GM18508 (cell line): ENCODE data around the gene CSTF2T.

Source experiments
- ATAC-seq: cut with Tn5 transposase; IDR thresholded peaks from one replicate; pipeline ENCODE4 v1.9.1; 2021; ENCODE audit warnings: moderate number of reproducible peaks; ENCODE audit not compliant: insufficient read depth, unreplicated experiment

The CSTF2T gene

DNA sequence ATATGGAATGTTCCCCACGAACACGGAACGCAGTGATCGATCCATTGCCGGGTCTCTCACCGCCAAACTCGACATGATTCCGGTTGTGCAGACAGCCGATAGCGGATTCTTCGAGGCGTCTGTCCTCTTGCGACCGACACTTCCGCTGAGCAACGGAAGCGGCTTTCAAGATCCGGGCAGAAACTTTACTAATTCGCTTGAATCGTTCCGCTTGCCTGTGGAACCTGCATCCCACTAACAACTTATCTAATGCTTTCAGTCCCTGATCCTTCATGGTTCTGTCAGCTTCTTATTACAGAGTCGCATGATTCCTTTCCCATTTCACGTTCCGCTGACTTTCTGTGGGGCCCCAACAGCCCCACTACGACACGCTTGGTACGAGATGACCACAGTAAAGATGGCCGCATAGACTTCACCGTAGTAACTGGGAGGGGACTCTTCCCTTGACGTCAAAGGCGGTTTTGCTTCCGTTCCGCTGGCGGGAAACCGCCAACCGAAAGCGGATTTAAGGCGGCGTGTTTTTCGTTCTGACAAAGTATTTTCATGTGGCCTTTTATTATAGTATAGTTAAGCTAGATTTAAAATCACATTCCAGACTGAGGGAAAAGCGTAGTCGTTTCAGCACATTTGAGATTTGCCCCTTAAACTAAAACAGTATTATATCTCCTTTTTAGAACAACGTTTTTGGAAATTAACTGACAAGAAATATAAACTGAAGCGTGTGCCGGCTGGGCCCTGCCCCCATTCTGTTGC, at the start of gene CSTF2T:
CSTF2T (minus strand) TSS at position 121 of the 753 bp plus-strand sequence; CDS start at position 75, 46 bp downstream.
- ATAC-seq = peak; percentile 90

DNA sequence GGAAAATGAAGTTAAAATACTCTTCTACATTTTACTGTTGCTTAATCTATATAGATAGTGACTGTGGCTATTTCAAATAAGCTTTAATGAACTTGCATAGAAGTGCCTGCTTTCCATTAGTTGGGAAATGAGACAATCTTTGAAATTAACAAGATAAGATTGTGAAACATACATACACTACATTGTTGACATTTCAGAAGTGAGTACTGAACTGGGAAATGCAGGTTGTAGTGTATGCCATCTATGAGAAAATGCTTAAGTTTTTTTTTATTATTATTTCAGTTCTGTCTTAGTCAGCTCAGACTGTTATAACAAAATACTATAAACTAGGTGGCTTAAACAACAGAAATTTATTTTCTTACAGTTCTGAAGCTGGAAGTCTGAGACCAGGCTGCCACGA, 49.6 kb upstream of the CSTF2T start:
- no peak for ATAC-seq

- no peak for ATAC-seq
These were observed 47.8 kb upstream of the CSTF2T start for GRCh38 chr10:51747216-51747615.

DNA sequence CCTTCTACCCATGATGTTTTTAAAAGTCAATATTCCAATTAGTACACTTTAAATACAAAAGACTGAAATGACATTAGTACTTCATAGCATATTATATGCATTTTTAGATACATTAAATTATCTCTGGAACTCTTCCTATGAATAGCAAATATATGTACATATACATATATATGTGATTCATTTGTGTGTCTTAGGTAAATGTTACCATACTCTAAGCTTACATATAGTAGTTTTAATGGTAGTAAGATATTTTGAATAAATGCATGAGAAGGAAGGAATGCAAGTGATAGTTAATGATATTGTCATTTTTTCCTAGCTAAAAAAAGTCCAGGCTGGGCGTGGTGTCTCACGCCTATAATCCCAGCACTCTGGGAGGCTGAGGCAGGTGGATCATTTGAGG, 46.0 kb upstream of the CSTF2T start:
- no peak for ATAC-seq

DNA sequence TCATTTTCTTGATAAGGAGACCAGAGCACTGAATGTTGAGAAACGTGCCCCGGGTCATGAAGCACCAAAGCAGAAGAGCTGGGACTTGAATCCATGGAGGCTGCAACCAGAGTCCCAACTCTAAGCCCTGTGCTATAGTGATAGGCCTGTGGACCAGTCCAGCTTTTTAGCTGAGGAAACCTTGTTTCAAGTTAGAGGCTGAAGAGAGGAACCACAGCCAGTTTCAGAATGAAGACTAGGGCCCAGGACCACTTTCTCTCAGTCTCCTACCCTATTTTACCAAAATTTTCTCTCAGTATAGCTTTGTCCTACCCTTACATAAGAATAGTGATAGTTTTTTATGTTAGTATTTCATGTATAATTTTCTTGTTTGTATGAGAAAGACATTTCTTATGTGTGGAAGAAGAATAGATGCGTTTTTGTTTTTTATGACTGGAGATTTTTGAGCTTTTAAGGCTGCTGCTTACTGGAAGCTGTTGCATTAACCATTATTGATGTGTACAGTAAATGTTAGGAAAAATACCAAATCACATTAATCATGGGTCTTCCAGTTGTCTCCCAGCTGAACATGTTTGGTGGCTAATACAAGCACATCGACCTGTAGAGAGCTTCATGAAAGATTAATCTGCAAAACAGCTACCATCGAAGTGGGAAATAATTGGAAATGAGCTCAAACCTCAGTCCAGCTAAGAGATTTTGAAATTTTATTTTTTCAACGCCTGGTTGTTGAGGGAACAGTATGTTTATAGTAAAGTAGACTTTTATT, 45.0 kb upstream of the CSTF2T start:
- no peak for ATAC-seq

- peak; percentile 89 for ATAC-seq
These were observed 43.8 kb upstream of the CSTF2T start for GRCh38 chr10:51743146-51743545.

GRCh38 chr10:51733057-51733456, 33.7 kb upstream of the CSTF2T start:
- ATAC-seq = no peak

GRCh38 chr10:51729822-51730555, 30.6 kb upstream of the CSTF2T start:
- no peak for ATAC-seq

- no peak for ATAC-seq
These were observed 24.6 kb upstream of the CSTF2T start for GRCh38 chr10:51724038-51724437.

GRCh38 chr10:51718804-51719291, 19.5 kb upstream of the CSTF2T start:
- no peak for ATAC-seq

DNA sequence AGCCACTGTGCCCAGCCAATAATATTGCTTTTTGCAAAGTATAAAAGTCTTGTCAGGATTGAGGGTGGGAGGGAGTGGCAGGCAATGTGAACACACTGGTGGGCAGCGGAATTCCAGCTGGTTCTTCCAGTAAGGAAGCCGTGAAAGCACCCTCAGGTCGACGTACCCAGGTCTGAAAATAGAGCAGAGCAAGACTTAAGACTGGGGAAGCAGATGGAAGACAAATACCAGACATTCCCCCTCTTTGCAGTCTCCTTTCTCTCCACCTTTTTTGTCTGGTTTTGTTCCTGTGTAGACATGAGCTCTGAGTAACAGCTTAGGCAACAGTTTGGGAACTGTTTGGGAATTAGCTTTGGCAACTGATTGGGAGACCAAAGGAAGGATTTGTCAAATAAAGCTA, 17.6 kb upstream of the CSTF2T start:
- ATAC-seq = no peak

DNA sequence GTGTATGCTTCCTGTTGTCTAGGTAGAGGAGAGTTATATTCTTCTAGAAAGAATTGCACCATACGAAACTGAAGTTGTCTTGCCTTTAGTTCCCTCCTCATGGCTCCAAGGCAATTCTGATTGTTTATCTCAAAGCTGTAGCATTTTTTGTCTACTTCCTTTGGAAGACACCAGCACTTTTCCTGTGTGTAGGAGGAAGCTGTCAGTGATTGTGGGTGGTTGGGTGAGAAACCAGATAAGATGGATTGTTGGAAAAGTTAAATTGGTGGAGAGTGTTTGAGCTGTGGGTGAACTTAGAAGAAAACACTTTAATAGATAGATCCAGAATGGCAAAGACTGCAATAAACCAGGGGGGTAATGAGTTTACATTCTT, 12.1 kb upstream of the CSTF2T start:
- no peak for ATAC-seq

DNA sequence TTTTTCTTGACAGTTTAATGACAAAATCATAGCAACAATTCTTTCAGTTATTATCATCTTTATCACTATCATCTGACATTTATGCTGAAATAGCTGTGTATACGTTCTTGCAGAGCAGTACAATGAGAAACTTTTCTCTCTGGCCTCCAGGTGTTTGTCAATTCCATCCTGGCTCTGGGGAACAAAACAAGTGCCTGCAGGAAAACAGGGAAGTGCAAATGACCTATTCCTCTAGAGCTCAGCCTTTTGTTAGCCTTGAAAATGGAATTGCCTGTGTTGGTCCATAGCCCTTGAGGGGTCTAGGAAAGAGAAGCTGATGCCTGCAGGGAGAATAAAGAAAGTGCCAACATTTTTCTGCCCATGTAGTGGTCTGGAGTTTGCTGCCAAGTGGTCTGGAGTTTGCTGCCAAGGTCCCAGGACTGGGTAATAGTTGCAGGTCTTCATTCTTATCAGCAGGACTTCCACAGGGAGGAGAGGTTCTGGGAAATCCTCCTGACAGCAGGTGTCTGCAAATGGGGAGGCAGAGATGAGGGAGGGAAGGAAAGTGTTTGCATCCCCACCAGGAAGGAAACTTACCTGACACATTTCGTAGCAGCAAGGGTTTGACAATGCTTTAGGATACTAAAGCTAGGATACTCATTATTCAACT, 10.1 kb upstream of the CSTF2T start:
- ATAC-seq = no peak

DNA sequence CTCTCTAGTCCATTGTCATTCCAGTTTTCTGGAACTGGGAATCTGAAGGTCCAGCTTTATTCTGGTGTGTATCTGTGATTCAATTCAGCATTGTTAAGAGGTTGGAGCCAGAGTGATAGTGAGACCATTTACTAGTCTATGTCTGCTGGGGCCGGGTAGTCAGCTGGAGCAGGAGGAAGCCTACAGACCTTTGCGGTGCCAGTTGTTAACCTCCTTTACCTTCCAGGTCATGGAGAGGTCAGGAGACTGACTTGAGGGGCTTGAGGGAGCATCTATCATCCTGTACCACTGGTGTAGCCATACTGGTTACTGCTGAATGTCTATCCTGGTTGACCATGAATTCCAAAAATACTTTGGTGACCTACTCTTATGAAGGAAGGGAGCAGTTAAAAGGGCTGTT, 9.2 kb upstream of the CSTF2T start:
- no peak for ATAC-seq

DNA sequence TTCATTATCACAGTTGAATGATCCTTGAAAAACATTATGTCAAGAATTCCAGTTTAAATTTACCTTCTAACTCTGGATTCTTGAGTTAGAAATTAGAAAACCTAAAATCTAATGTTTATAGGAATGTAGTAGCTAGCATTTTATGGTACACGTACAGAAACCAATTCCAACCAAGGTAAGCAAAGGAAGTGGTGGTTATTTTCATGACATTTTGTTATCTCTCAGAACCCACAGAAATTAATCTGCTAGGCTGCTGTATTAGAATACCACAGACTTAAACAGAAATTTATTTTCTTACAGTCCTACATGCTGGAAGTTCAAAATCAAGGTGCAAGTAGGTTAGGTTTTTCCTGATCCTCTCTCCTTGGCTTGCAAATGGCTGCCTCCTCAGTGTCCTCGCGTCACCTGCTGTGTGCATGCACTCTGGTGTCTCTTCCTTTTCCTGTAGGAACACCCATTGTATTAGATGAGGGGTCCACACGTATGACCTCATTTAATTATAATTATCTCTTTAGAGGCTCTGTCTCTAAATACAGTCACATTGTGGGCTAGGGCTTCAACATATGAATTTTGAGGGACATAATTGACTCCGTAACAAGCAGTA, 8.5 kb upstream of the CSTF2T start:
- no peak for ATAC-seq

- ATAC-seq = no peak
These were observed 8.0 kb upstream of the CSTF2T start for GRCh38 chr10:51707392-51707791.

- ATAC-seq = no peak
These were observed 6.8 kb upstream of the CSTF2T start for GRCh38 chr10:51706225-51706624.

DNA sequence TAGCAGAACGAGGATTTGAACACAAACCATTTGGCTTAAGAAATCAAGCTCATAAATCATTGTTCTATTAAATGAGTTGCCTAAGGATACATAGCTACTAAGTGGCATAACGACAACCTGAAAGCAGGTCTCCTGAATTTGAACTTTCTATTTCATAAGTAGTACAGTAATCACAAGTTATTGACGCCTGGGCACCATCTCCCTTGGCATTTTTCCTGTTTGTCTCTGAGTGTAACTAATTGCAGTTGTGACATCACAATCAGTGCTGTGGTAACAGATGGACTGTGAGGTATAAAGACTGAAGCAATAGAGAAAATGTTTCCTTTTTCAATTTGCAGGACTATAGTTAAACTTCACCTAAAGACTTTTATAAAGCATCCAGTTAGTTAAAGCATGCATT, 6.4 kb upstream of the CSTF2T start:
- ATAC-seq = no peak

DNA sequence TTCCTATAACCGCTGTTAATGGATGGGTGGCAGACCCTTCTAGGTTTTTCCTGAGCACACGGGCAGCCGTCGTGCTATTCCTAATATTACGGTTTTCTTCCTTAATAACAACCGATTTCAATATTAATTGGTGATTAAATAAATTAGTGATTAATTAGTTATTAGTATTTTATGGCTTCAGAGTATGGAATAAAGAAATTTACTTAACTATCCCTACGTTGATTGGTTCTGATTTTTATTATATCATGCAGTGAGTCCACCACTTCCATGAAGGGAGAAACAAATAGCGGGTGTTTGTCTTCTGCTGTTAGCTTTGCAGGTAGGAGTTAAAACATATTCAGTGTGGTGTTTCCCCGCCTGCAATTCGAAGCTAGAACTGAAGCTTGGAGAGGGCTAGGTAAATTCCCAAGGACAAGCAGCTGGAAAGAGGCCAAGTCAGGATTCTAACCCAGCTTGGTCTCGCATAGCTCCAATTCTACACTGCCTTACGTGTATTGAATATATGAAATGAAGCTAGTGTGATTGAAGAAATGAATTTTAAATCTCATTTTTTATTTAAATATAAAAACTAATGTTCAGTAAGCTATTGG, 928 bp upstream of the CSTF2T start:
- no peak for ATAC-seq

GRCh38 chr10:51699145-51699474, 285 bp downstream of the CSTF2T start:
- ATAC-seq = peak; percentile 24
